Activated T-helper 1 cell treated with Interleukin-2 at 50 U/mL for 16 hours (primary cell): Measurements from ENCODE around the gene RALGAPA2.

Experiments used
- DNase-seq: peaks from one replicate; pipeline ENCODE4 v3.0.0-alpha.2; 2020; ENCODE audit warnings: low read depth

RALGAPA2 gene

DNA sequence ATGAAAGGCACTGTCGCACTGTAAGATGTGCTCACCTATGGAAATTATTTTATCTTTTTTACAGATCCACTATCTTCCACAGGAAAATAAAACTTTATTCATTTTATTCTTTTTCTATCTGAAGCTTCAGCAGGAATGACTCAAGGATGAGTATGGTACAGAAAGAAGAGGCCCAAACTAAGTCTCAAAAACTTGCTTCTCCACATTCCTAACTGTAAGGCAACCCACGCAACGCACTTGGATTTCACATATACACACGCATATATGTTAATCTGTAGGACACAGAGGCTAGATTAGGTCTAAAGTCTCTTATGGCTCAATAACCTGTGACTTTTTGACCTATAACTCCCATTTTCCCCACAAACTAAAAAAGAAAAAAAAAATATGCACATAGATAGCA is 81.9 kb downstream of the RALGAPA2 start:
- no peak for DNase-seq

DNA sequence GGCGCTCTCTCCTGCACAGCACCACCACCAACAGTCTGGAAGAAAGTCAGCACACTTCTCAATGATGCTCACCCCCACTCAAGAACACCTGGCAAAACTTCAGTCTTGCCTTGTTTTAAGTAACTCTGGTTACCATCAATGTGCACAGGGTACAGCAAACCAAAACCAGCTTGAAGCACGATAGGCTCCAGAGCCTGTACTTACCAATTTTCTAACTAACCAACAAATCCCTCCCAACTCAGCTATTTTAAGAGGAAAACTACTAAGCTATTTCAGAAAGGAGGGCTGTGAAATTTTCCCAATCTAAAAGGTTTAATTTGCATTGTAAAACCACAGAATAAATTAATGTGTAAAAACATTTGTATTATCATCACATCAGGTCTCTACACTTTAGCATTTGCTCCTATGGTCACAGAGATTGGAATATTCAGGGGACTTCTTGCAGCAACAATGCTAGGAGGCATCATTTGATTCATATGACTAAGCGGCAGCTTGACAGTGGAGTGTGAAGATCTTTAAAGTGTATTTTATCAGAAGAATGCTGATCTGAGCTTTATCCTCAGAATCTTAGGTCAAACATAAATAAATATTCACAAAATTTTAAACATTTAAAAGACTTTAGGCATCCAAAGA is 82.8 kb downstream of the RALGAPA2 start:
- DNase-seq: no peak

DNA sequence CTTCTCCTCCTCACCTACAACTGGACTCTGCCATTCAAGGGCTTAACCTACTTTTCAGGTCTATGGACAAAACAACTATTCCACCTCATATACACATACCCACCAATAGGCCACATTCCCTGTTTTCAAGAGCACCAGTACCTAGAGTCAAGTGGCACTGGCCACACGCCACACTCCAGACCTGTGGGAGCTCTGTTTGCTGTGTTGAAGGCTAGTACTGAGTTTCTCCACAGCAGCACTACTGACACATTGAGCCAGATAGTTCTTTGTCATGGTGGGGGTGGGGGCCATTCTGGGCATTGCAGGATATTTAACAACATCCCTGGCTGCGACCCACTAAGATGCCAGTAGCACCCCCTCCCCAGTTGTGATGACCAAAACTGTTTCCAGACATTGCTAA is 84.1 kb downstream of the RALGAPA2 start:
- DNase-seq: no peak

DNA sequence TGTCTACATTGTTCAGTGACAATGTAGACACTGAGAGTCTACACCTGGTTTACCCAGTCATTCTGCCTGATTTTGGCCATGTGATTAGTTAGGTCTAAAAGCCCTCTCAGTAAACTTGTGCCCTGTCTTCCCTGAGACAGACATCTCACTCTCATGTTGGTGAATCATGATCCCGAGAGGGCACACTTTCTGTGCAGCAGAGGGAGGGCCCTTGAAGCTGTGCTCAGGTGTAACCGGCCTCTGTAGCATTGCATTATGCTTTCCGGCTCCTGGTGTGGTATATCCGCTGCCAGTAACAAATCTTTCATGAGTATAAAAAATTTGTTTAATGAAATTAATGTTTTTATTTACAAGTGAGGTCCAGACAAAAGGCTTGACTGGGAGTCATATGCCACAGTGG is 85.0 kb downstream of the RALGAPA2 start:
- DNase-seq: no peak

DNA sequence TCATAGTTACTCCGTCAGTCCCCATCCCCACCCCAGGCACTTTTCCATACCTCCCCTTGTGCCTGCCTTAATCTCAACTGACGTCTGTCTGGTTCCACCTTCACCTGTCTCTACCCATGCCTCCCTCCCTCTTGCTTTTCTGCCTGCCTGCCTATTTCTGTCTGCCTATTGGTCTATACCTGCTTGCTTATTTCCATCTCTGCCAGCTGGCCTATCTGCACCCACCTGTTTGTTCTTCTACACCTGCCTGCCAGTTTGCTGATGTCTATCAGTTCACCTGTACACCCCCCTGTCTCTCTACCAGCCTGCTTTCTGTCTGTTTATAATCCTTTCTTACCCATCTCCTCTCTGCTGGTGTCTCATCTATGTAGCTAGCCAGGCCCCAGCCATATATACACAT is 87.5 kb downstream of the RALGAPA2 start:
- DNase-seq: no peak

DNA sequence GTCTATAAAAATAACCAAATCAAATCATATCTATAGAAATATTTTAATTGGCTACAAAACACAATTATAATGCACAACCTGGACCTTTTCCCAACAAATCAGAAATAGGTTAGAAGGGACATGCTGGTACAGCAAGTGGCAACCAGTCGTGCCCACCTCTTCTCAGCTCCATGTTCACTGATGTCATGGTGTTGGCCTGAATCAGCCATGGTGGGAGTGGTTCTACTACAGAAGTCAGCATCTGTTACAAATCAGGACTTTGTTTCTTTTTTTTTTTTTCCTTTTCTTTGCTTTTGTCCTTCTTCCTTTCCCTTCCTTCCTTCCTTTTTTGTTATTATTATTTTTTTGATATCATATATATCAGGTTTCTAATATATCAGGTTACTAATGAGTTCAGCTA is 91.2 kb downstream of the RALGAPA2 start:
- no peak for DNase-seq

DNA sequence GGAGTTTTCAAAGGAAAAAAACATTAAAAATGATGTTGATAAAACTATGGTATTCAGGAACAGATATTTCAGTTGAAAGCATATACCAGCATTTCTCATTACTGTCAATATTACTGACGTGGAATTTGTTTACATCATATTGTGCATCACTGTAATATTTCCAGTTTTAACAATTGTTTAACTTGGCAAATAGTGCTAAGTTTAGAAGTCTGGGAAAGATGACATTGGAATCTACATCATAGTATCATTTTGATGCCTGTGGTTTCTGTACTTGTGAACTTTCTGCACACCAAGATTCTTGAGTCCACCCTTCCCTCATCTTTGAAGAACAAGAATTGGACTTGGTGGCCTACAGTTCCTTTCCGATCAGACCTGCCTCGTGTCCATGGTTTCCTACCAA is 98.1 kb downstream of the RALGAPA2 start:
- DNase-seq: no peak

DNA sequence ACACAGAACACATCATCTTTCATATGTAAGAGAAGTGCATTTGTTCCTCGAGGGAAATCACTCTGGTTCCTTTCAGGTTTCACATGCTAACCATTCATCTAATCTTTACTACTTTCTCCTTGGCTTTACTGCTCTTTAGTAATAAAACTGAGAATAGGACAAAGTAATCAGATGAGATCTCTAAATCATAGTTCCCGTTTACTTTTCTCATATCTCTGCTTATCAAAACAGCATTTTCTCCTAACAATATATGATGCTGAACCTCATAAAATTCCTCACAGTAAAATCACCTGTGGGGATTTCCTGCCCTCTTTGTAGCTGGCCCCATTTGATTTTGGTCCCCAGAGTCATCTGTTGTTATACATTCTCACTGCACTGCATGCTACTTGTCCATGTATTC is 100.2 kb downstream of the RALGAPA2 start:
- no peak for DNase-seq

DNA sequence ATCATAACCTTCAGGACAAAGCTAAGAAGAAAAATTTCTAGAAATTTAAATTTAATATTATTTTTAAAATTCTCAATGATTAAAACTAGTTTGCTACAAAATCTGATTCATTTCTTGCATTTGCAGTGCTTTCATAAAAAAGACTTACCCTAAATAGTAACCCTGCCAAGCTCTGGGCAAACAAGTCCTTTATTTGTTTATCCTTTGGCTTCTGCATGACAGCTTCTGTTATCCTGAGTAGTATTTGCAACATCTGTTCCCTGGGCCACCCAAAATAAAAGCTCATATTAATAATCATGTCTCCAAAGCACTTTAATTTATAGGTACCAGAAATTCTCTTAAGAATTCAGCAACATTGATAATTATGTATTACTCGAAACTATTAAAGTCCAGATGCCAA is 101.3 kb downstream of the RALGAPA2 start:
- no peak for DNase-seq

DNA sequence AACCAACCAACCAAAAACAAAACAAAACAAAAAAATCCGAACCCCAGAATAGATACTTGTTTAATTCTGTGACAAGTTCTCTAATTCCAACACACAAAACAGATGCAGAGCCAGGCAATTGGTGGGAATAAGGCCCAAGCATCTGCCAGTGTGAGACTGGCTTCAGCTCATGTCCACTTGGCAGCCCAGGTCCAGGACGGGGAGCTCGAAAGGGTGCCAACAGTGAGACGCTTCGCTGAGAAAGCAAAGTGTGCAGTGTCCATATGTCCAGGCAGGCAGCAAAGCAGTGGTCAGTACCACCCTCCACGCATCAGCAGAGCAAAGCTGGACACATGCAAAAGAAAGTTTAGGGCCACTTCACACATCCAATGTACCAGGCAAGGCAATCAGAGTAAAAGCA is 102.9 kb downstream of the RALGAPA2 start:
- DNase-seq: no peak

DNA sequence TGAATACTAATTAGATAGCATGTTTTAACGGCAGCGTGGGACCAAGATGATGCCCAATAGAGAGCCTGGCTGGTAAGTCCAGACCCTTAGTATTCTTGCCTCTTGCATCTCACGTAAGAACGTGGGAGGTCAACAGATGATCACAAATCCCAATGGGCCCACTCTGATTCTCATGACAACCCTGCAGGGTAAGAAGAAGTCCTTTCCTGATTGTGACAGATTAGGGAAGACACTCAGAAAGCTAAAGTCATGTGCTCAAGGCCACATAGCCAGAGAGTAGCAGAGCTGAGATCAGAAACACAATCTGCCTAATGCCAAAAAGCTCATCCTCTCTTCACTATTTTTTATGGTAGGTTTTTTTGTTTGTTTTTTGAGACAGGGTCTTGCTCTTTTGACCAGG is 103.8 kb downstream of the RALGAPA2 start:
- DNase-seq: no peak

DNA sequence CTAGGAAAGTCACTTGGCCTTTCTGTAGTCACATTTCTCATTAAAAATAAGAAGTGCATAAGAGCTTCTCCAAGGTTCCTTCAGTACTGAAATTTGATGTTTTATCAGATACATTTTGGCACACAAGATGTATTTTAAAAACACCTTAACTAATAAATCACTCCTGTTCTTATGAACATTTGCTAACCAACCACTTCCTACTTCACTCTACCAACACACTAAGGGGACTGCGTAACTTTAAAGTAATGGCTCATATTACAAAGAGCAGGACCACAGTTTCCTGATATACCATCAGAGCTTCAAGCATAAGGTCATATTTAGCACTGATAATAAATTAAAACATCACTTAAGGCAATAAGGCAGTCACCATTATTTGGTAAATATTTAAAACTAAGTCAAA is 104.4 kb downstream of the RALGAPA2 start:
- no peak for DNase-seq

DNA sequence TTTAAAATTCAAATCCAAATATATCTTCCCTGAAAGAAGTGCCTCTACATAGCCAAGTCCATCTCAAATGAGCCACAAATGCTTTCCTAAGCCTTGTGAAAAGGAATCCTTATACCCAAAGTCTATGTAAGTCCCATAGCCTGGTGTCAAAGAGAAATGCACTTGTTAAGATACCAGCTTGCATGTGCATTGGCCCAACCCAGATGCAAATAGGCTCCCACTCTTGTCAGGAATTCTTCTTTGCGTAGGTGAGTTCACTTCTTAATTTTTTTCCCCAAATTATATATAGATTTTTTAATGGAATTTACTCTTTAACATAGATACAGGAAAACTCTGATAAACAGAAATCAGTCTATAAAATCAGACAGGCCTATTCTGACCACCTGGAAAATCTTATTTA is 105.6 kb downstream of the RALGAPA2 start:
- no peak for DNase-seq

DNA sequence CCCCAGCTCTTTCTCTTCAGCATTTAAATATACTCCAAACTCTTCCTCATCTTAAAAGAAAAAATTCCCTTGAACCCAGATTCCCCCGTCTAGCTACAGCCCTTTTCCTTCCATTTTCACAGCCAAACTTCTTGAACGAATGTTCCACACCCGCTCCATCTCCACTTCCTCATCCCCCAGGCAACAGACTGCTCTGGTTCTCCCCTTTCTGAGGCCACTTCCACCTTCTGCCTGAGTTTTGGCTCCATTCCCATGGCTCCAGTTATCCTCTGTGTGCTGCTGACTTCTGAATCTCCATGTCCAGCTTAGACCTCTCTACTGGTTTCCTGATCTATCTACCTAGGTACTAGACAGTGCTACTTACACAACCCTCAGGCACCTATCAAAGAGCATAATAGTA is 106.4 kb downstream of the RALGAPA2 start:
- no peak for DNase-seq

DNA sequence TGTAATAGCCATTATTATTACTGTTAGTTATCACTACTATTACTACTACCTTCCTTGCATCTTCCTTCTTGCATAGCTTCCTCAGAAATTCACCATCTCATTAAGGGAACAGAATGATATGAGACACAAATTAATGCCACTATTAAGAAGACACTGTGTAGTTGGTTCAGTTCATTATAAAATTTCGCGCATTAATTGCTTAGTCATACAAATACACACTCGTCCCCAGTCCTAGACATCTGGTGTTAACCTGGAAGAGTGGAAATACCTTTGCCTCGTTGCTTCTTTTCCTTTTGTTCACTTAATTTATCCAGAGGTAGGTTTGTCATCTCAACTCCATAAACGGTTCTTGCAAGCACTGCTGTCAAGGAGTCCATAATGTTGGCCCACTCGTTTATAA is 107.5 kb downstream of the RALGAPA2 start:
- DNase-seq: no peak

DNA sequence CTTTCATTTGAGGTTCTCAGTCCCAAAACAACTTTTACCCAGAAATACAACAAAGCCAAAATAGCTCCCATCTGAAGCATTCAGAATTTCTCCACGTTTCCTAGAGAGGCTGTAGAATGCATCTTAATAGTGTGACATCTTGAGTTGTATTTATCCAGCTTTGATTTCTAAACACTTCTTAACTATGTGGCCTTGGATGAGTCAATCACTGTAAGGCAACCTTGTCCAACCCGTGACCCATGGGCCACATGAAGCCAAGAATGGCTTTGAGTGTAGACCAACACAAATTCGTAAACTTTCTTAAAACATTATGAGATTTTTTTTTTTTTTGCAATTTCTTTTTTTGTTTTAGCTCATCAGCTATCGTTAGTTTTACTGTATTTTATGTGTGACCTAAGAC is 108.1 kb downstream of the RALGAPA2 start:
- DNase-seq: no peak

DNA sequence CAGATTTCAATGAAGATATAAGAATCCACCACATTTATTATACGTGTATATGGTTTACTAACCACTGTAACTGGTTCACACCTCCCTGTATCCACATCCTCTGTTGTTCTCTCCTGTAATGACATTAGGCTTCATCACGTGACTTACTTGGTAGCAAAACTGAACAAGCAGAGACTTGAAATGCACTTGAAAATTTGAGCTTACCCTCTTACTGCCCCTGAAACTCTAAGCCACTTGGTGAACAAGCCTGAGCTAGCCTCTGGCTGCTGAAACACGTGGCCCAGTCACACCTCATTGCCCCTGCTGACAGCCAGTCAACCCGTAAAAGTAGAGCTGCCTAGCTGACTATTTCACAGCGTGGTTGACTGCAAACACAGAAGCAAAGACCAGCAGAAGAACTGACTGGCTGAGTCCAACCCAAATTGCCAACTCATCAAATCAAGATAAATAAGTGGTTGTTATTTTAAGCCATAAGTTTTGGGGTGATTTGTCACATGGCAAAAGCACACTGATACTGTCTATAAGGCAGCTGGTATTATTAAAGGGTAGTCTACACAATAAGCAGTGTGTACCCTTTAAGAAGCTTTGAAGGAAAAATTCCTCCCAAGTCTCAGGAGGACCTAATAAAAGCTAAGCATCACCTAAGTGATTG is 109.0 kb downstream of the RALGAPA2 start:
- DNase-seq: no peak

DNA sequence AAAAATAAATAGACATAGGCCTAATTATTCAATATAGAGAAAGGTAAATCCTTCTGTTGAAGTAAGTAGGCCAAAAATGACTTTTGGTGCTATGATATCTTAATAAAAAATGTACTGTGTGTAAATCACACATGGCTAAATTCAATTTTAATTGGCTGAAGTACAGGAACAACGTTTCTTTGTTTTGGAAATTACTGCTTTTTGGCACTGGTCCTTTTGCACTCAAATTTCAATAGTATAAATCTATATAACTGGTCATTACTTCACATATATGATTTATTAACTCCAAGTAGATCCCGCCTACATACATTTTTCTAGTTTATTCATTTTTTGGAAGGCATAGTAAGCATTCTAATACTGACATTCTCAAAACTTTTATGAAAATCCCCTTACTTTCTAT is 114.5 kb downstream of the RALGAPA2 start:
- DNase-seq: no peak

DNA sequence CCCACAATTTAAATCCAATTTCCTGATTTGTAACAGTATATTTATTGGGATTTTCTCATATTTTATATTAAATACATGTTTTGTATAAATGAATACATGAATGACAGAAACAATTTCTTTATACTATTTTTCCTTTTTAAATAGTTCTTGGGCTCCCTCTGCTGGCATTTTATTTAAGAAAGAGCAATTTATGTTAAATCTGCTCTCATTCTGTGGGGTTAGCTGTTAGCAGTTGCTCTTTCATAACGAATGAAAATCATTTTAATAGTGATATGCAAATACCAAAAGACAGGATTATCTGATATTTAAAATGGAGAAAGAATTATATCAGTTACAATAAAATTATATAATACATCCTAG is 118.3 kb downstream of the RALGAPA2 start:
- no peak for DNase-seq

DNA sequence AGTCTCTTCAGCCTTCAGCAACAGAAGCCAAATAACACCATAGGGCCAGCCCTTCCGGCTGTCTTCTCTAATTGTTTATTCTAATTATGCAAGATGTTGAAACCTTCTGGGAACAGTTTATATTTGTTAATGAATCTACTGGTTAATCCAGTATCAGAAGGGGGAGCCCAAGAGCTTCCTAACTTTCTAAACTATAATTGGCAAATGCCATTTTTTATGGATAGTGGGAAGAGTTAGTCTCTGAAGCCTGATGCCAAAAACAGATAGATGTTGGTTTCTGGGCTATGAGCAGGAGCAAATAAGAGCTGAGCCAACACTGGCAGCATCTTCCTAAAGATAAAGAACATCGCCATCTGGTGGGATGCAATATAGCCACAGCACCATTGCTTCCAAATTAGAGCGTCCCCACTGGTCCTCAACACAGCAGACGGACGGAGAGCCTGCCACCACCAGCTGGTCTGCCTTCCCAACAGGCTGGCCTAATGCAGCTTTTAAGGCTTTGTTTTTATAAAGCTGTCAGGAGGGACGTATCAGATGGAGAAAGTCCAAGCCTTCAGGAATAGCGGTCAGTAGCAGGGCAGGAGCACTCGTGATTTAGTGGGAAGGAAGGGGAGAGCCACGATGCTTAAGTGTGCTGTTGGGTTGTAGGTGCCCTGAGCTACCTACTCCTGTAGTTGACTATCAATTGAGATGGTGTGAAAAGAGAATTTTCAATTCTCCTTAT is 118.8 kb downstream of the RALGAPA2 start:
- DNase-seq: no peak

DNA sequence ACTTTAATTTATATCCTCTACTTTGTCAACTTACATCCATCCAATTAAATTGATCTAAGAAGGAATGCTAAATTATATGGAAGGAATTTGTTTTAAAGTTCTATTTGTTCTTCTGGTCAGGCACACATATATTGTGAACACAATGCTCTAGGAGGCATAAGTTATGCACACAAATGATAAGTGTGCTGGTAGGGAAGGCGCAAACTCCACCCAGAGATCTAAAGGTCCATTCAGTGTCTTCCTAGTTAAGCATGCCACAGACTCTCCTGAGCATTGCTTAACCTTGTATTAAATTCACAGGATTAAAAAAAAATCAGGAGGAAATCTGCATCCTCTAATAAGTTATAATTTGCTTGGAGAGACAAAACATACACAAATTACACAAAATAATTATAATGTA is 127.3 kb downstream of the RALGAPA2 start:
- no peak for DNase-seq

DNA sequence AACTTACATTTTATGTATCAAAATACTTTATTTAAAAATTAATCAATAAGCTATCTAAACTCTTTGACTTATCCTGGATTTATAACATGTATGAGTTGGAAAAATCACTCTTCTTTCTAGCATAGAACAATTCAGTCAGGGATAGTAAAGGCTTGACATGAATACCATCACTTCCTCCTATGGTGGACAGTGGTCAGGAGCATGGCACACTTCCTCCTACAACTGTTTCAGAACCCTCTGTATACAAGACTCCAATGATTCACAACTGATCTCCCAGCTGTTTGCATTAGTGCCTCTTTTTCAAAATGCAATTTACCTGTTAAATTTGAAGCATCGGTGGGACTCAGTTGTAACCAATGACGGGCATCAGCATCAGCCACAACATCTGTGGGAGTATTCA is 129.7 kb downstream of the RALGAPA2 start:
- no peak for DNase-seq

DNA sequence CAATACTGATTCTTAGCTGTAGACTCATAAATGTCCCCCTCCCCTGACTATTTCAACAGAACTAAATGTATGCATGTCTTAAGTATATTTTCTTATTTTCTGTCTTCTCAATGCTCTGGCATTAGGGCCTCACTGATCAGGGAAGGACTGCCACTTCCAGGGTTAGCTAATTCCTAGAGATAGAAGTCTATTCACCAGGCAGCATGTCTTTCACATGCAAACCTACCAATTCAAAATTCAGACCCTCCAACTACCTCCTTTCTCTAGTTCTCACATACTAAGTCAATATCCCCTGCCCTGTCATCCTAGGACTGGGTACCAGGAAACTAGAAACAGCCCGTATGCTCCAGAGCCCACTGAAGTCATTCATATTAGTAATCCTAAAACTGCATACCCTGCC is 132.3 kb downstream of the RALGAPA2 start:
- DNase-seq: no peak

DNA sequence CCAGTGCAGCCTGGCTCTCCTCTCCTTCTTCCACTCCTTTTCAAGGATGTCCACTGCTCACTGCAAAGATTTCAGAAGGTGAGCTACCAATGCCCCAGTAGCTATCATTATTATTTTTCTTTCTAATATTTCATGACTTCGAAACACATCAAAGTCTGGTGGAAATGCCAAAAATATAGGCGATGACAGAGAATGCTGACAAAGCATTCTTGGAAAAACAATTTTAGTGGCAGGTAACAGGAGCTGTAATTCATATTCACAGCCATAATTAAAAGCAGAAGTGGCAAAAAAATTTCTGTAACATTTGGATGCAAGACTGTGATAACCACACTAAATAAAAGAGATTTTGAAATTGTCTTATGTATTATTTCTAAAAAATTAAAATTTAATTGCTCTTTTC is 133.6 kb downstream of the RALGAPA2 start:
- DNase-seq: no peak
